DMS53 treated with DMSO at 0.1 percent for 48 hours (cell line): ENCODE data around the gene TSPAN4.

Source experiments
- DNase-seq: peaks from one replicate; lab custom pipeline; 2025; ENCODE audit not compliant: unreplicated experiment; lab: John Stamatoyannopoulos, UW

Gene TSPAN4

DNA sequence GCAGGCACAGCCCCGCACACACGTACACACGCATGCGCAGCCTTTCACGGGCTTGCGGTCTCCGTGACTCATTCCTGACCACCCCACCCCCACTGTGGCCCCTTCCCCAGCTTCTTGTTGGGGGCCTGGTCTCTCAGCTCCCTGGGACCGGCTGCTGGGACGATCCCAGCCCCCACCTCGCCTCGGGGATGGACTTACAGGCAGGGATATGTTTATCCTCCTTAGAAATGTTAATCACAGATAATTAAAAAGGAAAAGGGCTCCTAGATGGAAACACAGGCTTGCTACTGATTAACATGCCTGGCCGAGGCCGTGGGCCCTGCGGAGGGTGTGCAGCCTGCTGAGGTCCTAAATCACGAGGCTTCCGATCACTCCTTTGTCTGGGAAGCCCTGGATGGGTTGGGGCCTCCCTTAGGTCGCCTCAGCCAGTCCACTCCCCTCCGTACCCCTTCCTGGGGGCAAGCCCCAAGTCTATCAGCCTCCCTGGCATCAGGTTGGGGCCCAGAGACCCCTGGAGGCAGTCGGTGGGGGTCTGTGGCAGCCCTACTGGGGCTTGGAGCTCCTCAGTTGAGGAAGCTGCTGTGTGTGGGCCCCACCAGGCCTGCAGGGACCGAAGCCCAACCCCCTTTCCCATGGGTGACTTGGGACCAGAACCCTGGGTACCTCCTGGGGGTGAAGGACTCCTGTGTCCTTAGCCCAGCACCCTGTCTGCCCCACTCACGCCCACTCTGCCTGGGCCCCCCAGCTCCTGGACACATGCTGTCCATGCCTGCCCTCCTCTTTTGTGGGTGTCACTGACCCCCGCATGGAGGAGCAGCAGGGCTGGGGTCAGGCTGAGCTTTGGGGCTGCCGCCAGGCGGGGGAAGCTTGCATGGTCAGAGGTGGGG lies 20.6 kb downstream of the TSPAN4 start:
- no peak for DNase-seq

GRCh38 chr11:863910-864827 lies 21.5 kb downstream of the TSPAN4 start:
- no peak for DNase-seq

GRCh38 chr11:864898-865297 lies 22.2 kb downstream of the TSPAN4 start:
- DNase-seq: no peak

GRCh38 chr11:865462-866430 lies 23.1 kb downstream of the TSPAN4 start:
- no peak for DNase-seq

GRCh38 chr11:866481-866880 lies 23.8 kb downstream of the TSPAN4 start:
- no peak for DNase-seq

- DNase-seq: no peak
Measured at GRCh38 chr11:867856-868358, 25.3 kb downstream of the TSPAN4 start.

DNA sequence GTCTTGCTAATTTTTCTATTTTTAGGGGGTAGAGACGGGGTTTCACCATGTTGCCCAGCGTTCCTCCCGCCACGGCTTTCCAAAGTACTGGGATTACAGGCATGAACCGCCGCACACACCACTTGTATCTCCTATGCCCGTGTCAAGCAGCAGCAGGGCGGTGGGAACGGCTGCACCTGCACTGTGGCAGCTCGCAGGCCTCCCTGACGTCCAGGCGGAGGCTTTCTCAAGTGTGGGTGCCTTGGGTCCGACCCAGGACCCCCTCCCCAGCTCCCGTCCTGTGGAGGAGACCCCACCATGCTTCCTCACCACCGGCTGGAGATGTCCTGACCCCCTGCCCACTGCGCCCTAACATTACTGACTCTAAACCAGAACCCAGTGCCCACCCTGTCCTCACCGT lies 25.7 kb downstream of the TSPAN4 start:
- no peak for DNase-seq

DNA sequence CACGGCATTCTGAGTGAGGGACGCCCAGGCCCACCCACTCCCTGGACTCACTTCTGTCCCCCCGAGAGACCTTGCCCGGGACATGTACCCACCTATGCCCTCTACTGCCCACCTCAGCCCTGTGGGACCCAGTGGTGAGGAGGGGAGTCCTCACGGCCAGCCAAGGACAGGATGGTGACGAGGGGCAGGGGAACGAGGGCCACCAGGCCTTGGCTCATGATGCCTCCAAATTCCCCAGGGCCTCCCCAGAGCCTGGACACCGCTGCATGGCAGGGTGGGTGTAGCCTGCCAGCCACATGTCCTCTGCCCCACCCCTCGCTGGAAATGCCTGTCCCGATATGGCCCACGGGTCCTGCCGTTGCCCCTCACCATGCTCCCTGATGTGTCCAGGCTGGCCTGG lies 26.1 kb downstream of the TSPAN4 start:
- DNase-seq: no peak

- no peak for DNase-seq
Measured at GRCh38 chr11:869399-870126, 26.9 kb downstream of the TSPAN4 start.

DNA sequence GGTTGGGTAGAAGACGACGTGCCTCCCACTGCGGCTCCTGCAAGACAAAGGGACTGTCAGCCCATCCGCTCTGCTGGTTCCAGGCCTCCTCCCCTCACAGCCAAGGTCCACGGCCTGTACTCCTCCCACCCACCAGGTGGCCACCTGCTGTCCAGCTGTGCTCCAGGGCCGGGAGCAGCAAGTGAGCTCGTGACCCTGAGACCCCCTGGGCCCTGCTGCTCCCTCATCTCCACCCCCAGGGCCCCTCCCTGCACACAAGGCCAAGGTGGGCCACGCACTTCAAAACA lies 27.4 kb downstream of the TSPAN4 start:
- no peak for DNase-seq

- DNase-seq: no peak
Measured at GRCh38 chr11:870418-870817, 27.8 kb downstream of the TSPAN4 start.

GRCh38 chr11:871472-871871 lies 28.8 kb downstream of the TSPAN4 start:
- no peak for DNase-seq

GRCh38 chr11:872799-873198 lies 30.1 kb downstream of the TSPAN4 start:
- DNase-seq: no peak

DNA sequence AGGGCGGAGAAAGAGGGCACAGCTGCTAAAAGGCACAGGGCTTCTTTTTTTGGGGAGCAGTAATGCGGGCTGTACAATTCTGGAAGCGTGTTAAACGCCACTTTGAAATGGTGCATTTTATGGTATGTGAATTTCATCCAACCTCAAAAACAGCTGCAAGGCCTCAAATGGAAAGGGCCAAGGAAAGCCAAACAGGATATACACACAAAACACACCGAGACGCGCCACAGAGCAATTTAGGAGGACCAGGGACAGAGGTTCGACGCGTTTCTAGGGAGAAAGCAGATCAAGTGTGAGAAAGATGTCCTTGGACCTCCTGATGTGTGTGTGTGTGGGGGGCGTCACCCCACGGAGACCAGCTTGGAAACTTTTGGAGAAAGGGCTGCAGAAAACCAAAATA lies 31.1 kb downstream of the TSPAN4 start:
- DNase-seq: no peak

DNA sequence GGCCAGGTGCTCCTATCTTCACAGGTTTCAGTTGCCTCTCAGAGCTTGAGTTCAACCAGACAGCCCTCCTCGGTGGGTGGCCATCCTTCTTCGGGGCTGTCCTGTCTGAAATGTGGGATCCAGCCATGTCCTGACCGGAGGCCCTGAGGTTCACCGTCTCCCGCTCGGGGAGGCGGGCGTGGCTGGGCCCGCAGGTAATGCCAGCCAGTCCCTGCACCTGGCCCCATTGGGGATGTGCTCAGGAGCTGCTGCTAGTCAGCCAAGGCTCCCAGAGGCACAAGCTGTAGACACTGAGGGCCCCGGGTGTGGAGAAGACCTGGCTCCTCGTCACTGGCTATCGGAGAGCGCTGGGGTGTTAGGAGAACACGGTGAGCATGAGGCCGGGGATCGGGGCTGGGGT lies 32.6 kb downstream of the TSPAN4 start:
- DNase-seq: no peak

DNA sequence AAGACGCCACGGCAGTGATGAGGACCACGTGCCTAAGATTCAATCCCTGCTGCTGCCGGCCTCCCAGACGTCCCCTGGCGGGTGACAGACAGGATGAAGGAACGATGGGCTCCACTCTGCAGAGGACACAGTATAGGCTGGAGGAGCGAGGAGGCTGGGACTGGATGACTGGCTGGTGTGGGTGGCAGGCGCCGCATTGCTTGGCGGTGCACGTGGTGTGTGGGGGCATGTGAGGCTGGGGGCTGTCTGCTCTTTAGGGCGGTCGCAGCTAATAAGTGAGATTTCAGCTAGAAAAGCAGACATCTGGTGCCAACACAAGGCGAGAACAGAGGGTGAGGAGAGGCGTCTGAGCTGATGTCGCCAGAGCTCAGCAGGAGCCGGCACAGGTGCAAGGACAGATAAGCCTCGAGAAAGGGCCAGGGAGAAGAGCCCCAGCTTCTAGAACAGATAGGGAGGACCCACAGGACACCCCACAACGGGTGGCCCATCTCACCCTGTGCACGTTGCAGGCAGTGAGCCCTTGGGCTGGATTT lies 33.2 kb downstream of the TSPAN4 start:
- no peak for DNase-seq

DNA sequence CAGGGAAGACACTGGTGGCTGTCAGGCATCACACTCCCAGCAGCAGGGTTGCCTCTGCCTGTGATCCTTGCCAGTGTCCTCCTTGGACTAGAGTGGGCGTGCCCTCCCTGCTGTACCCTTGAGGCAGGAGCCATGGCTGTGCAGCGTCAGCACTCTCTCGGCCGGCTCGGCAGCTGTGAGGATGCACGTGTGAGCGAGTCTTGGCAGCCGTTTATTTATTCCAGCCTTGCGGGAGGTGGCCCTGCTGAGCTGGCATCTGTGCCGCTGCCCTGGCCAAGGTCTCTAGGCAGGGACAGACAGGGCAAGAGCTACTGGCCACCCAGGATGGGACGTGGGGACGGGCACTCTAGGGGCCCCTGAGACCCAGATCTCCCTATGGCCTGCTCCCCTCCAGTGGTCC lies 33.9 kb downstream of the TSPAN4 start:
- no peak for DNase-seq

DNA sequence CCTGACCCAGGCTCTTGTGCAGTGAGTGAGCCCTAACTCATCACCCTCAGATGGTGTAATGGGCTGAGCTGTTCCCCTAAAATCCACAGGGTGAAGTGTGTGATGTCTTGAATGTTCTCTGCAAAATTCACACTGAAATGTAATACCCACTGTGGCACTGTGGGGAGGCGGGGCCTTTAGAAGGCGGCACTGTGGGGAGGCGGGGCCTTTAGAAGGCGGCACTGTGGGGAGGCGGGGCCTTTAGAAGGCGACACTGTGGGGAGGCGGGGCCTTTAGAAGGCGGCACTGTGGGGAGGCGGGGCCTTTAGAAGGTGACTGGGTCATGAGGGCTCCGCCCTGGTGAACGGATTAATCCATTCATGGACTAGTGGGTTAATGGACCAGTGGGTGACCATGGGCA lies 34.9 kb downstream of the TSPAN4 start:
- no peak for DNase-seq

DNA sequence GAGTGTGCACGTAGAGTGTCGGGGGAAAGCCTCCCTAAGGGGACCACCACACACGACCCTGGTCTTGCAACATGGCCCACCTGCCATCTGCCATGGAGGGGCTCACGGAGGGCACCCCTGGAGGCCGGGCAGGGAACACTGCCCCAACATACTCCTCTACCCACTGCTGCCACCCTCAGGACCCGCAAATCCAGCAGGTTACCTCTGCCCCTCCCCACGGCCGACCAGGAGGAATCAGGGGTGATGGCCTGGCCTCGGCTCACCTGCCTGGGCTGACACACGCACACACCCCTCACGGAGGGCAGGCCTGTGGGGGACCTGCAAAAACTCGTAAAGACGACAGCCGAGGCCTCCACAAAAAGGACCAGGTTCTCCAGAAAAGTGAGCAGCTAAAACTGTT lies 37.8 kb downstream of the TSPAN4 start:
- DNase-seq: no peak

GRCh38 chr11:882596-882995 lies 39.9 kb downstream of the TSPAN4 start:
- DNase-seq: no peak
